H9 (cell line): ENCODE measurements around the gene CLEC12A. TPM values are rescaled to one million over a fixed set of nuclear protein-coding genes. Genes with fewer than 3 reads are reported as not detected.

ENCODE experiments used
- DNase-seq: peaks from one replicate; pipeline ENCODE4 v3.0.0-alpha.2; 2017
- H2AFZ ChIP-seq: one replicate; pipeline ENCODE4 v1.6.1; 2013; ENCODE audit warnings: mild to moderate bottlenecking, low read length, control low read depth, moderate library complexity
- H2AK5ac ChIP-seq: 2 replicates; pipeline ENCODE4 v1.6.1; 2013; ENCODE audit warnings: low read length, control low read depth, mixed read lengths; ENCODE audit not compliant: insufficient read length
- H2BK120ac ChIP-seq: one replicate; pipeline ENCODE4 v1.6.1; 2013; ENCODE audit warnings: low read depth, mild to moderate bottlenecking, low read length, control low read depth, inconsistent platforms; ENCODE audit not compliant: poor library complexity, severe bottlenecking
- H2BK12ac ChIP-seq: 2 replicates; pipeline ENCODE4 v1.6.1; 2013; ENCODE audit warnings: low read length, control low read depth, mixed read lengths, low read depth; ENCODE audit not compliant: insufficient read length
- H2BK15ac ChIP-seq: 2 replicates; pipeline ENCODE4 v1.6.1; 2013; ENCODE audit warnings: low read depth, low read length, control low read depth
- H2BK20ac ChIP-seq: one replicate; pipeline ENCODE4 v1.6.1; 2013; ENCODE audit warnings: low read depth, mild to moderate bottlenecking, low read length, control low read depth, inconsistent platforms; ENCODE audit not compliant: poor library complexity, severe bottlenecking
- H2BK5ac ChIP-seq: 2 replicates; pipeline ENCODE4 v1.6.1; 2013; ENCODE audit warnings: low read length, control low read depth, mixed read lengths; ENCODE audit not compliant: insufficient read length
- H3K14ac ChIP-seq: 2 replicates; pipeline ENCODE4 v1.6.1; 2013; ENCODE audit warnings: low read length, control low read depth; ENCODE audit not compliant: insufficient read depth
- H3K18ac ChIP-seq: 2 replicates; pipeline ENCODE4 v1.6.1; 2013; ENCODE audit warnings: low read depth, mild to moderate bottlenecking, mixed read lengths, low read length, control low read depth; ENCODE audit not compliant: insufficient read length
- H3K23ac ChIP-seq: 2 replicates; pipeline ENCODE4 v1.6.1; 2013; ENCODE audit warnings: low read length, control low read depth, mixed read lengths, low read depth; ENCODE audit not compliant: insufficient read length
- H3K23me2 ChIP-seq: 2 replicates; pipeline ENCODE4 v1.6.1; 2013; ENCODE audit warnings: low read depth, mild to moderate bottlenecking, mixed read lengths, low read length, control low read depth; ENCODE audit not compliant: insufficient read length, poor library complexity, severe bottlenecking
- H3K27ac ChIP-seq: 2 replicates; pipeline ENCODE4 v1.5.1; 2013; ENCODE audit warnings: low read length, control low read depth, mixed read lengths, low read depth; ENCODE audit not compliant: insufficient read length
- H3K27me3 ChIP-seq: 2 replicates; pipeline ENCODE4 v1.6.1; 2013; ENCODE audit warnings: low read length, control low read depth, inconsistent platforms; ENCODE audit not compliant: insufficient read depth
- H3K4ac ChIP-seq: 2 replicates; pipeline ENCODE4 v1.6.1; 2013; ENCODE audit warnings: low read depth, mild to moderate bottlenecking, control low read depth, inconsistent platforms, low read length, moderate library complexity
- H3K4me1 ChIP-seq: 2 replicates; pipeline ENCODE4 v1.6.1; 2013; ENCODE audit warnings: low read length, control low read depth, inconsistent platforms; ENCODE audit not compliant: insufficient read depth
- H3K4me2 ChIP-seq: 2 replicates; pipeline ENCODE4 v1.6.1; 2013; ENCODE audit warnings: low read length, control low read depth, mixed read lengths; ENCODE audit not compliant: insufficient read length, insufficient read depth
- H3K56ac ChIP-seq: 2 replicates; pipeline ENCODE4 v1.6.1; 2013; ENCODE audit warnings: low read depth, mild to moderate bottlenecking, mixed read lengths, low read length, control low read depth; ENCODE audit not compliant: insufficient read length
- H3K79me1 ChIP-seq: 2 replicates; pipeline ENCODE4 v1.6.1; 2013; ENCODE audit warnings: low read depth, mild to moderate bottlenecking, moderate library complexity, low read length, control low read depth, inconsistent platforms; ENCODE audit not compliant: insufficient read depth, poor library complexity, severe bottlenecking
- H3K79me2 ChIP-seq: 2 replicates; pipeline ENCODE4 v1.6.1; 2013; ENCODE audit warnings: low read length, control low read depth, inconsistent platforms; ENCODE audit not compliant: insufficient read depth
- H3K9ac ChIP-seq: 2 replicates; pipeline ENCODE4 v1.6.1; 2013; ENCODE audit warnings: low read length, control low read depth, mixed read lengths; ENCODE audit not compliant: insufficient read length; ENCODE audit errors: extremely low read depth
- H3K9me3 ChIP-seq: one replicate; pipeline ENCODE4 v1.6.1; 2013; ENCODE audit warnings: low read depth, low read length, inconsistent platforms; ENCODE audit not compliant: control insufficient read depth
- H3T11ph ChIP-seq: one replicate; pipeline ENCODE4 v1.6.1; 2013; ENCODE audit warnings: mild to moderate bottlenecking, low read length, control low read depth, inconsistent platforms
- H4K20me1 ChIP-seq: one replicate; pipeline ENCODE4 v1.6.1; 2013; ENCODE audit not compliant: control insufficient read depth, insufficient read length, insufficient read depth
- H4K5ac ChIP-seq: 2 replicates; pipeline ENCODE4 v1.6.1; 2013; ENCODE audit warnings: low read depth, mild to moderate bottlenecking, mixed read lengths, low read length, control low read depth; ENCODE audit not compliant: insufficient read length
- H4K8ac ChIP-seq: replicated peaks from 2 replicates; pipeline ENCODE4 v1.6.1; 2013; ENCODE audit warnings: low read length, control low read depth, mixed read lengths, low read depth; ENCODE audit not compliant: insufficient read length
- H4K91ac ChIP-seq: 2 replicates; pipeline ENCODE4 v1.6.1; 2013; ENCODE audit warnings: low read depth, mild to moderate bottlenecking, moderate library complexity, mixed read lengths, low read length, control low read depth; ENCODE audit not compliant: insufficient read length
- H3K27ac Mint-ChIP-seq, 3 experiments: 2 replicates in 2 of 3; 3 replicates in 1 of 3; pipeline ENCODE4 v1.8.0; 2020 to 2021; ENCODE audit warnings: mixed read lengths in 3 of 3, mild to moderate bottlenecking in 1 of 3, moderate library complexity in 1 of 3
- H3K27me3 Mint-ChIP-seq: 2 replicates; pipeline ENCODE4 v1.8.0; 2021; ENCODE audit warnings: low read depth, mild to moderate bottlenecking, moderate library complexity, mixed read lengths
- H3K36me3 Mint-ChIP-seq, 3 experiments: 2 replicates in 2 of 3; 3 replicates in 1 of 3; pipeline ENCODE4 v1.8.0; 2020 to 2021; ENCODE audit warnings: low read depth in 3 of 3, mixed read lengths in 3 of 3; ENCODE audit not compliant: insufficient read depth in 1 of 3
- H3K4me1 Mint-ChIP-seq, 2 experiments: 2 replicates each; pipeline ENCODE4 v1.8.0; 2020; ENCODE audit warnings: mixed read lengths in 2 of 2
- H3K4me3 Mint-ChIP-seq, 2 experiments: 2 replicates in 1 of 2; 3 replicates in 1 of 2; pipeline ENCODE4 v1.8.0; 2020 to 2021; ENCODE audit warnings: mild to moderate bottlenecking in 2 of 2, mixed read lengths in 2 of 2, moderate library complexity in 1 of 2
- H3K9me3 Mint-ChIP-seq, 2 experiments: 2 replicates in 1 of 2; 3 replicates in 1 of 2; pipeline ENCODE4 v1.8.0; 2020; ENCODE audit warnings: mild to moderate bottlenecking in 2 of 2, mixed read lengths in 2 of 2, moderate library complexity in 1 of 2
- CTCF ChIP-seq: fragments of 200-600 bp; sonication (generic); conservative IDR thresholded peaks from 3 replicates; pipeline ENCODE4 v1.8.0; 2021; ENCODE audit warnings: antibody characterized with exemption, mild to moderate bottlenecking
- WGBS: extraction: QIAGEN DNeasy Blood & Tissue Kit; methylation state at CpG from one replicate; pipeline ENCODE4 v1.1.7; 2013; ENCODE audit warnings: missing lambda C conversion rate, low lambda C conversion rate, mixed read lengths; ENCODE audit not compliant: insufficient read length; ENCODE audit errors: extremely low coverage; 5-methylcytosine and 5-hydroxymethylcytosine counted together
- total RNA-seq: library from RNA; stranded (reverse); gene quantifications from 2 replicates; pipeline ENCODE4 v1.2.1, GENCODE V29; 2021

Gene CLEC12A
- total RNA-seq, 1 experiment from 2014 or later, result not detected

GRCh38 chr12:10031321-10031720 is 60.1 kb downstream of the CLEC12A start:
- peaks cover 6 to 17% of the 10 kb centered on the region in 2 experiments; a peak in 3 of 4 replicates for H3K4me1 Mint-ChIP-seq
- peaks cover 5% of the 10 kb centered on the region for H3K4me1 ChIP-seq
- H2BK12ac ChIP-seq, result no peak overlapping the region
- no peak overlapping the region for H4K8ac ChIP-seq
- no peak for TF ChIP-seq CTCF
- H2AK5ac ChIP-seq, result no peak overlapping the region
- WGBS, result no CpG with 5 or more reads among the region's 4 CpGs
- H3K23me2 ChIP-seq, result no peaks in the 10 kb centered on the region
- no peak for DNase-seq
- H3K4me2 ChIP-seq, result no peak overlapping the region
- no peak overlapping the region for H3K14ac ChIP-seq
- H3K4ac ChIP-seq, result no peak overlapping the region; the same call in 1 of the 2 replicates
- H3K56ac ChIP-seq, result no peak overlapping the region
- H2BK15ac ChIP-seq, result no peak overlapping the region
- no peak overlapping the region for H2BK20ac ChIP-seq
- no peak overlapping the region for H3K18ac ChIP-seq
- H3K36me3 Mint-ChIP-seq, result peaks cover 2 to 7% (median 2%) of the 10 kb centered on the region in 3 experiments; a peak in 3 of 7 replicates
- H3T11ph ChIP-seq, result peak overlapping the region; percentile 84
- no peaks in the 10 kb centered on the region for H3K79me2 ChIP-seq
- H3K9me3 ChIP-seq, result no peaks in the 10 kb centered on the region
- no peaks in the 10 kb centered on the region for H3K27me3 ChIP-seq
- peak overlapping the region in 2 of 3 experiments; percentile 8 to 77; a peak in 3 of 7 replicates for H3K27ac Mint-ChIP-seq
- H3K27me3 Mint-ChIP-seq, result no peaks in the 10 kb centered on the region
- H2AFZ ChIP-seq, result no peak overlapping the region
- H4K20me1 ChIP-seq, result no peaks in the 10 kb centered on the region
- H3K9ac ChIP-seq, result no peak overlapping the region
- H4K5ac ChIP-seq, result no peak overlapping the region
- no peak overlapping the region for H4K91ac ChIP-seq
- H3K23ac ChIP-seq, result no peak overlapping the region
- peak overlapping the region; percentile 42 for H3K27ac ChIP-seq
- H3K9me3 Mint-ChIP-seq, result peaks cover 0 to 12% of the 10 kb centered on the region in 2 experiments; a peak in 3 of 5 replicates
- H2BK5ac ChIP-seq, result no peak overlapping the region
- no peaks in the 10 kb centered on the region for H3K79me1 ChIP-seq
- H3K4me3 Mint-ChIP-seq, result no peak overlapping the region; a peak in 1 of 5 replicates
- H2BK120ac ChIP-seq, result peak overlapping the region; percentile 92
